Measurements from ENCODE around the gene OR6C65. TPM values are rescaled to one million over a fixed set of nuclear protein-coding genes. Genes with fewer than 3 reads are reported as not detected.
"Not testable (repeated sequence)": the region's sequence is repeated elsewhere in the genome, so short reads cannot be mapped to it uniquely, and the experiment has no call there.

The OR6C65 gene
- total RNA-seq, 2 donors from 2014 or later: not detected

- Histone ChIP-seq H3K4me1 (no peaks in the 10 kb centered on the region), H3K36me3 (no peaks in the 10 kb centered on the region), H3K4me3 (no peak overlapping the region), H3K9ac (ENCODE audit: low read depth in 2 of 2, low read length in 2 of 2) (no peak overlapping the region), H3K9me3 (no peaks in the 10 kb centered on the region), H3K27me3 (no peaks in the 10 kb centered on the region), H3K27ac (no peak overlapping the region)
- no peak for TF ChIP-seq CTCF (IDR thresholded peaks at IDR 0.05)
- DNase-seq: no peak
- intact Hi-C loops (cut with DNase I): no loop called here
Observed at GRCh38 chr12:55392032-55392795, 8.1 kb upstream of the OR6C65 start.

GRCh38 chr12:55396326-55396725 lies 4.0 kb upstream of the OR6C65 start:
- Histone ChIP-seq H3K4me1 (no peaks in the 10 kb centered on the region), H3K27me3 (no peaks in the 10 kb centered on the region), H3K9me3 (no peaks in the 10 kb centered on the region), H3K27ac (no peak overlapping the region), H3K9ac (ENCODE audit: low read depth in 2 of 2, low read length in 2 of 2) (no peak overlapping the region), H3K36me3 (no peaks in the 10 kb centered on the region), H3K4me3 (no peak overlapping the region)
- intact Hi-C loops (cut with DNase I): no loop called here
- TF ChIP-seq CTCF (IDR thresholded peaks at IDR 0.05): no peak
- DNase-seq: no peak

- intact Hi-C loops (cut with DNase I): no loop called here
- no peaks in the 10 kb centered on the region for H3K36me3 ChIP-seq
- H3K9me3 ChIP-seq: no peaks in the 10 kb centered on the region
- no peak overlapping the region for H3K27ac ChIP-seq
- DNase-seq: no peak
- H3K4me1 ChIP-seq: no peaks in the 10 kb centered on the region
- no peak overlapping the region for H3K4me3 ChIP-seq
- H3K27me3 ChIP-seq: no peaks in the 10 kb centered on the region
- TF ChIP-seq CTCF (IDR thresholded peaks at IDR 0.05): no peak
- H3K9ac ChIP-seq (ENCODE audit: low read depth in 2 of 2, low read length in 2 of 2): no peak overlapping the region
Observed at GRCh38 chr12:55407866-55408265, 7.5 kb downstream of the OR6C65 start.

- H3K27ac ChIP-seq; H3K9ac ChIP-seq (ENCODE audit: low read depth in 2 of 2, low read length in 2 of 2); H3K36me3 ChIP-seq; DNase-seq; H3K9me3 ChIP-seq; H3K27me3 ChIP-seq; H3K4me1 ChIP-seq; H3K4me3 ChIP-seq; intact Hi-C loops (cut with DNase I): not testable (repeated sequence)
Observed at GRCh38 chr12:55409133-55409532, 8.8 kb downstream of the OR6C65 start.

GRCh38 chr12:55412138-55412537 lies 11.8 kb downstream of the OR6C65 start:
- H3K9ac ChIP-seq (ENCODE audit: low read depth in 2 of 2, low read length in 2 of 2); H3K27ac ChIP-seq; H3K4me1 ChIP-seq; H3K4me3 ChIP-seq; H3K36me3 ChIP-seq; intact Hi-C loops (cut with DNase I); H3K27me3 ChIP-seq; DNase-seq; H3K9me3 ChIP-seq: not testable (repeated sequence)

- H3K27ac ChIP-seq; H3K9me3 ChIP-seq; H3K9ac ChIP-seq (ENCODE audit: low read depth in 2 of 2, low read length in 2 of 2); intact Hi-C loops (cut with DNase I); H3K27me3 ChIP-seq; H3K4me3 ChIP-seq; H3K36me3 ChIP-seq; DNase-seq; H3K4me1 ChIP-seq: not testable (repeated sequence)
Observed at GRCh38 chr12:55413498-55414388, 13.4 kb downstream of the OR6C65 start.

GRCh38 chr12:55414396-55414823 lies 14.1 kb downstream of the OR6C65 start:
- H3K9me3 ChIP-seq; DNase-seq; H3K4me3 ChIP-seq; H3K27ac ChIP-seq; H3K4me1 ChIP-seq; H3K27me3 ChIP-seq; H3K9ac ChIP-seq (ENCODE audit: low read depth in 2 of 2, low read length in 2 of 2); H3K36me3 ChIP-seq; intact Hi-C loops (cut with DNase I): not testable (repeated sequence)

GRCh38 chr12:55414889-55415288 lies 14.6 kb downstream of the OR6C65 start:
- H3K36me3 ChIP-seq; DNase-seq; intact Hi-C loops (cut with DNase I); H3K4me3 ChIP-seq; H3K9me3 ChIP-seq; H3K27ac ChIP-seq; H3K27me3 ChIP-seq; H3K9ac ChIP-seq (ENCODE audit: low read depth in 2 of 2, low read length in 2 of 2); H3K4me1 ChIP-seq: not testable (repeated sequence)

Measured in colonic mucosa (tissue), 4 donors.